ENCODE data around the gene TEAD4. TPM values are rescaled to one million over a fixed set of nuclear protein-coding genes. Genes with fewer than 3 reads are reported as not detected.

The TEAD4 gene
- total RNA-seq, 1 donor from 2014 or later = 26.0 TPM

DNA sequence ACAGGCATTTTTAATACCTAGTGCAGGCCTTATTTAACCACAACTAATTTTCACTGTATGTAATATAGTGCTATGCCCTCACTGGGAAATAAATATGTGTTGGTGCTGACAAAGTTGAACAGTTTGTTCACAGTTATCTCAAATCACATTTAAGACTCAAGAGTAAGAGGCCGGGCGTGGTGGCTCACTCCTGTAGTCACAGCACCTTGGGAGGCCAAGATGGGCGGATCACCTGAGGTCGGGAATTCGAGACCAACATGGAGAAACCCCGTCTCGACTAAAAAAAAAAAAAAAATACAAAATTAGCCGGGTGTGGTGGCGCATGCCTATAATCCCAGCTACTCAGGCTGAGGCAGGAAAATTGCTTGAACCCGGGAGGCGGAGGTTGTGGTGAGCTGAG, 22.9 kb upstream of the TEAD4 start:
- no peak overlapping the region for H3K4me3 Mint-ChIP-seq (ENCODE audit: unreplicated experiment)
- no peaks in the 10 kb centered on the region for H3K9me3 Mint-ChIP-seq (ENCODE audit: low read depth)
- TF ChIP-seq, protein P1, sequence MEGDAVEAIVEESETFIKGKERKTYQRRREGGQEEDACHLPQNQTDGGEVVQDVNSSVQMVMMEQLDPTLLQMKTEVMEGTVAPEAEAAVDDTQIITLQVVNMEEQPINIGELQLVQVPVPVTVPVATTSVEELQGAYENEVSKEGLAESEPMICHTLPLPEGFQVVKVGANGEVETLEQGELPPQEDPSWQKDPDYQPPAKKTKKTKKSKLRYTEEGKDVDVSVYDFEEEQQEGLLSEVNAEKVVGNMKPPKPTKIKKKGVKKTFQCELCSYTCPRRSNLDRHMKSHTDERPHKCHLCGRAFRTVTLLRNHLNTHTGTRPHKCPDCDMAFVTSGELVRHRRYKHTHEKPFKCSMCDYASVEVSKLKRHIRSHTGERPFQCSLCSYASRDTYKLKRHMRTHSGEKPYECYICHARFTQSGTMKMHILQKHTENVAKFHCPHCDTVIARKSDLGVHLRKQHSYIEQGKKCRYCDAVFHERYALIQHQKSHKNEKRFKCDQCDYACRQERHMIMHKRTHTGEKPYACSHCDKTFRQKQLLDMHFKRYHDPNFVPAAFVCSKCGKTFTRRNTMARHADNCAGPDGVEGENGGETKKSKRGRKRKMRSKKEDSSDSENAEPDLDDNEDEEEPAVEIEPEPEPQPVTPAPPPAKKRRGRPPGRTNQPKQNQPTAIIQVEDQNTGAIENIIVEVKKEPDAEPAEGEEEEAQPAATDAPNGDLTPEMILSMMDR (IDR thresholded peaks at IDR 0.05) = no peak
- no peaks in the 10 kb centered on the region for H3K27me3 Mint-ChIP-seq (ENCODE audit: low read depth)
- H3K27ac Mint-ChIP-seq (ENCODE audit: unreplicated experiment) = no peak overlapping the region
- H3K4me1 Mint-ChIP-seq (ENCODE audit: low read depth) = no peaks in the 10 kb centered on the region
- H3K36me3 Mint-ChIP-seq (ENCODE audit: low read depth) = peaks cover 41% of the 10 kb centered on the region
- DNase-seq (ENCODE audit: low spot score) = no peak

DNA sequence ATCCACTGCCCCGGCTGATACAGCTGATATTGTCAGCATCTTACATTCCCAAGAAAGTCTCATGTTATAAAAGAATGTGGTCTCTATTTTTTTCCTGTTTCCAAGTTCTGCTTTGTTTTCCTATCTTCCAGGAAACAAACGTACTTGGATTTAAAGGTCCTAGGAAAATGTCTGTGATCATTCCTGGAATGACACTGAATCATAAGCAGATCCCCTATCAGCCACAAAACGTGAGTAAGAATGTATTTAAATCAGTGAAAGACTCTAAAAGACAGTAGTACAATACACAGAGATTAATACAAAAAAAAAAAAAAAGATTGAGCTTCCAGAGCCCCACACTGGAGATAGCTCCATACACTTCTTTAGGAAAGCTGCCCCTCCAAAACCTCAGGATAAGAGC, 21.7 kb upstream of the TEAD4 start:
- Mint-ChIP-seq H3K9me3 (ENCODE audit: low read depth) (no peaks in the 10 kb centered on the region), H3K36me3 (ENCODE audit: low read depth) (peaks cover 37% of the 10 kb centered on the region), H3K27me3 (ENCODE audit: low read depth) (no peaks in the 10 kb centered on the region), H3K27ac (ENCODE audit: unreplicated experiment) (no peak overlapping the region), H3K4me1 (ENCODE audit: low read depth) (no peaks in the 10 kb centered on the region), H3K4me3 (ENCODE audit: unreplicated experiment) (no peak overlapping the region)
- TF ChIP-seq, protein P1 (IDR thresholded peaks at IDR 0.05) = no peak
- no peak for DNase-seq (ENCODE audit: low spot score)

DNA sequence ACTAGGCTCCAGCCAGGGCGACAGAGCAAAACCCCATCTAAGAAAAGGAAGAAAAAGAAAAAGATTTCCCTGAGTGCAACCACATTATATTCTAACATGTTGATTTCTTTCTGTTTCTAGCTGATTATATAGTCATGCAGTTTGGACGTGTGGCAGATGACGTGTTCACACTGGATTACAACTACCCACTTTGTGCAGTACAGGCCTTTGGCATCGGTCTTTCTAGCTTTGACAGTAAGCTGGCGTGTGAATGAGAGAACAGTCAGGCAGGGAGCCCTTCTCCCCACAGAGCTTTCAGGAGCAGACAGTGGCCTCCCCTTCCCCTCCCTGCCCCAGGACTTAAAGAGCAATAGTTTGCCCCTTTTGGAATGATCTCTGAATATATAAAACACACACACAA, 20.0 kb upstream of the TEAD4 start:
- no peak overlapping the region for H3K4me3 Mint-ChIP-seq (ENCODE audit: unreplicated experiment)
- TF ChIP-seq, protein P1 (IDR thresholded peaks at IDR 0.05) = no peak
- no peaks in the 10 kb centered on the region for H3K27me3 Mint-ChIP-seq (ENCODE audit: low read depth)
- H3K36me3 Mint-ChIP-seq (ENCODE audit: low read depth) = peaks cover 33% of the 10 kb centered on the region
- DNase-seq (ENCODE audit: low spot score) = no peak
- no peaks in the 10 kb centered on the region for H3K9me3 Mint-ChIP-seq (ENCODE audit: low read depth)
- H3K27ac Mint-ChIP-seq (ENCODE audit: unreplicated experiment) = no peak overlapping the region
- H3K4me1 Mint-ChIP-seq (ENCODE audit: low read depth) = no peaks in the 10 kb centered on the region

DNA sequence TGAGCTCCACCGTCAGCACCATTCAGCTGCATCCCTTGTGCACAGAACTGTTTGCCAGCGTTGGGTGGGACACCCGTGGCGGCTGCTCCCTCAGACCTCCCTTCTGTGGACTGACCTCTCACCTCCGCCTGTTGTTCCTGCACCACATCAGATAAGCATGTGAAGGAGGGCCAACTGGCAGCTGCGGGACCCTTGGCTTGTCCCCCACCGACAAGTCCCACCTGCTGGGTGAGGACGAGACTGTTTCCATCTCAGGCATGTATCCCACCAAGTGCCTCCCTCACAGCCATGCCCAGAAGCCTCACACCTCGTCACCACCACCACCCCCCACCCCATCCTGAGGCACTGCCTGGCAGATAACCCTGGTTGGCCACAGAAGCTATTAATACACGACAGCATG, 18.6 kb upstream of the TEAD4 start:
- no peak overlapping the region for H3K4me3 Mint-ChIP-seq (ENCODE audit: unreplicated experiment)
- peaks cover 21% of the 10 kb centered on the region for H3K36me3 Mint-ChIP-seq (ENCODE audit: low read depth)
- TF ChIP-seq, protein P1 (IDR thresholded peaks at IDR 0.05) = no peak
- DNase-seq (ENCODE audit: low spot score) = no peak
- no peak overlapping the region for H3K27ac Mint-ChIP-seq (ENCODE audit: unreplicated experiment)
- no peaks in the 10 kb centered on the region for H3K4me1 Mint-ChIP-seq (ENCODE audit: low read depth)
- no peaks in the 10 kb centered on the region for H3K9me3 Mint-ChIP-seq (ENCODE audit: low read depth)
- no peaks in the 10 kb centered on the region for H3K27me3 Mint-ChIP-seq (ENCODE audit: low read depth)

DNA sequence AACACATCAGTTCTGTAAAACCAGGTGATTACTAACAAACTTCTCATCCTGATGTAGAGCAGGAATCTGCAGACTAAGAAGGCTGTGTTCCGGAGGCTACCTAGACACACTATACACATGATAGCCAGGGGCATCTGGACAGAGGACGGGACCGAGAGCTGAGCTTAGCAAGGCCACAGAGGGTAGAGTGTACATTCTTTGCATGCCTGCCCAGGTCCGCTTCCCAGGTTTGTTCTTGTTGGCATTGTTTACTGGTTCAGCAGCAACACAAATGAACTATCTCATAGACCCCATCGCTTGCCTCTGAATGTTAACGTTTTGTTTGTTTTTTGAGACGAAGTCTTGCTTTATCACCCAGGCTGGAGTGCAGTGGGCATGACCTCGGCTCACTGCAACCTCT, 17.7 kb upstream of the TEAD4 start:
- no peak for DNase-seq (ENCODE audit: low spot score)
- TF ChIP-seq, protein P1 (IDR thresholded peaks at IDR 0.05) = no peak
- no peak overlapping the region for H3K4me3 Mint-ChIP-seq (ENCODE audit: unreplicated experiment)
- H3K36me3 Mint-ChIP-seq (ENCODE audit: low read depth) = peaks cover 20% of the 10 kb centered on the region
- H3K9me3 Mint-ChIP-seq (ENCODE audit: low read depth) = no peaks in the 10 kb centered on the region
- no peak overlapping the region for H3K27ac Mint-ChIP-seq (ENCODE audit: unreplicated experiment)
- H3K4me1 Mint-ChIP-seq (ENCODE audit: low read depth) = no peaks in the 10 kb centered on the region
- no peaks in the 10 kb centered on the region for H3K27me3 Mint-ChIP-seq (ENCODE audit: low read depth)

Data from chondrocyte (in vitro differentiated cells).